ENCODE measurements around the gene DNAL1. TPM values are rescaled to one million over a fixed set of nuclear protein-coding genes. Genes with fewer than 3 reads are reported as not detected.
A peak's percentile ranks its signal among the peaks of the same experiment; 100 is the strongest.

DNAL1 gene
- total RNA-seq, 1 donor: 9.9 TPM

- no peak overlapping the region for H3K4me3 ChIP-seq (ENCODE audit: low read depth, low read length)
- peak; percentile 33 for TF ChIP-seq CTCF (IDR thresholded peaks at IDR 0.05; ENCODE audit: insufficient read depth, low read depth, low read length)
- peak; percentile 58 for DNase-seq (ENCODE audit: low read depth)
Measured at GRCh38 chr14:73752297-73752992, 107.7 kb downstream of the DNAL1 start.

Small RNAs within 50 kb of the gene (small RNA-seq; reads per million reads assigned to genes)
- gene RNU6-240P: not detected

Other genes starting within 250 kb of the DNAL1 start
- 35.1 and 35.4 TPM in 2 replicates for gene NUMB, start 186.4 kb upstream of the DNAL1 start, total RNA-seq
- 19.9 and 20.0 TPM in 2 replicates for gene RIOX1, start 154.1 kb upstream of the DNAL1 start, total RNA-seq
- under 0.01 and 13.2 TPM in 2 replicates for gene ACOT1, start 107.8 kb upstream of the DNAL1 start, total RNA-seq
- under 0.01 TPM in 1 of 2 replicates, not detected in the other for gene HEATR4, start 86.0 kb upstream of the DNAL1 start, total RNA-seq
- gene ACOT2, start 75.8 kb upstream of the DNAL1 start, total RNA-seq: 26.8 and 48.0 TPM in 2 replicates
- 0.64 and 1.7 TPM in 2 replicates for gene ACOT4, start 53.1 kb upstream of the DNAL1 start, total RNA-seq
- under 0.01 TPM in 1 of 2 replicates, not detected in the other for gene ACOT6, start 32.5 kb upstream of the DNAL1 start, total RNA-seq
- gene PNMA1, start 69.4 kb downstream of the DNAL1 start, total RNA-seq: 29.6 and 31.1 TPM in 2 replicates
- 4.8 and 5.6 TPM in 2 replicates for gene PTGR2, start 206.8 kb downstream of the DNAL1 start, total RNA-seq
- gene ZNF410, start 241.9 kb downstream of the DNAL1 start, total RNA-seq: 80.5 and 102 TPM in 2 replicates

Measured in fibroblast of villous mesenchyme (primary cell).